ENCODE data around the gene STAG1. TPM values are rescaled to one million over a fixed set of nuclear protein-coding genes. Genes with fewer than 3 reads are reported as not detected.

Gene STAG1
- total and polyA plus RNA-seq, 9 of the 15 experiments (the other 6 are each of a cell fraction or from before 2014, with no cell fraction given), result 2.7 to 17.7 (median 8.8) TPM

GRCh38 chr3:136473716-136474326, 278.4 kb downstream of the STAG1 start:
- ATAC-seq, result no peak
- H3K4me1 ChIP-seq (replicated peaks in 1 of 2; ENCODE audit: control insufficient read depth in 2 of 2, insufficient read depth in 2 of 2, low read length in 2 of 2), result no peaks in the 10 kb centered on the region
- H3K9me1 ChIP-seq (ENCODE audit: control insufficient read depth, insufficient read depth, low read length), result no peaks in the 10 kb centered on the region
- H3K4me3 ChIP-seq, result no peak overlapping the region
- H3K9me3 ChIP-seq (replicated peaks; ENCODE audit: control insufficient read depth, insufficient read depth, low read depth, low read length), result no peaks in the 10 kb centered on the region
- no peak overlapping the region for H2AFZ ChIP-seq (ENCODE audit: low read depth, low read length)
- H3K27ac ChIP-seq (ENCODE audit: extremely low read depth, low read depth, low read length), result no peak overlapping the region
- BruUV-seq (replicated peaks), result no TSS peak
- TF ChIP-seq TRIM28 (IDR thresholded peaks at IDR 0.05) (no peak), USF1 (CRISPR knock-in tag; IDR thresholded peaks at IDR 0.05) (no peak), E4F1 (CRISPR knock-in tag; IDR thresholded peaks at IDR 0.05; ENCODE audit: borderline replicate concordance) (no peak), L3MBTL2 (IDR thresholded peaks at IDR 0.05) (no peak), ZNF766 (CRISPR knock-in tag; conservative IDR thresholded peaks at IDR 0.05) (no peak), ZBTB1 (CRISPR knock-in tag; IDR thresholded peaks at IDR 0.05; ENCODE audit: borderline replicate concordance, low read depth) (no peak), CHD4 (IDR thresholded peaks at IDR 0.05; ENCODE audit: insufficient read depth, insufficient replicate concordance, low read depth, low read length, poor library complexity, severe bottlenecking) (no peak), NFATC3 (IDR thresholded peaks at IDR 0.05) (no peak), ILF3 (IDR thresholded peaks at IDR 0.05; ENCODE audit: borderline replicate concordance) (no peak)
- WGBS (ENCODE audit: insufficient coverage, low coverage, missing lambda C conversion rate), result 80% methylated on average over 3 of the region's 3 CpGs
- no peaks in the 10 kb centered on the region for H3K79me2 ChIP-seq (ENCODE audit: control insufficient read depth, insufficient read depth, low read length)
- H3K9ac ChIP-seq (ENCODE audit: insufficient read depth in 1 of 2, low read depth in 2 of 2, low read length in 2 of 2), result no peak overlapping the region
- H3K36me3 ChIP-seq (ENCODE audit: control insufficient read depth, insufficient read depth, low read length), result no peaks in the 10 kb centered on the region; the same call in 1 of the 3 replicates
- no peaks in the 10 kb centered on the region for H3K27me3 ChIP-seq (ENCODE audit: control insufficient read depth in 2 of 2, insufficient read depth in 2 of 2, low read length in 2 of 2)
- ChIA-PET POLR2A (interaction anchor here (1.2 kb wide), 1 partner anchor 278 kb away, joined by 3 read pairs; the partner anchor contains the start of gene STAG1), CTCF (ENCODE audit: low intra/inter-chr PET ratio) (no interaction called here)
- intact Hi-C loops (cut with micrococcal nuclease) (no loop called here), in situ Hi-C loops (cut with MboI) (no loop called here)
- H3K4me2 ChIP-seq (ENCODE audit: insufficient read depth, low read length), result no peak overlapping the region
- H4K20me1 ChIP-seq (replicated peaks; ENCODE audit: control insufficient read depth, insufficient read depth, low read length), result no peaks in the 10 kb centered on the region
- DNase-seq (ENCODE audit: extremely low read depth in 1 of 4, low spot score in 3 of 4), result no peak
- no peak for FAIRE-seq

Measured in K562 (cell line).